ENCODE data around the gene CCT8L2.
"Not testable (repeated sequence)": the region's sequence is repeated elsewhere in the genome, so short reads cannot be mapped to it uniquely, and the experiment has no call there.

The CCT8L2 gene

DNA sequence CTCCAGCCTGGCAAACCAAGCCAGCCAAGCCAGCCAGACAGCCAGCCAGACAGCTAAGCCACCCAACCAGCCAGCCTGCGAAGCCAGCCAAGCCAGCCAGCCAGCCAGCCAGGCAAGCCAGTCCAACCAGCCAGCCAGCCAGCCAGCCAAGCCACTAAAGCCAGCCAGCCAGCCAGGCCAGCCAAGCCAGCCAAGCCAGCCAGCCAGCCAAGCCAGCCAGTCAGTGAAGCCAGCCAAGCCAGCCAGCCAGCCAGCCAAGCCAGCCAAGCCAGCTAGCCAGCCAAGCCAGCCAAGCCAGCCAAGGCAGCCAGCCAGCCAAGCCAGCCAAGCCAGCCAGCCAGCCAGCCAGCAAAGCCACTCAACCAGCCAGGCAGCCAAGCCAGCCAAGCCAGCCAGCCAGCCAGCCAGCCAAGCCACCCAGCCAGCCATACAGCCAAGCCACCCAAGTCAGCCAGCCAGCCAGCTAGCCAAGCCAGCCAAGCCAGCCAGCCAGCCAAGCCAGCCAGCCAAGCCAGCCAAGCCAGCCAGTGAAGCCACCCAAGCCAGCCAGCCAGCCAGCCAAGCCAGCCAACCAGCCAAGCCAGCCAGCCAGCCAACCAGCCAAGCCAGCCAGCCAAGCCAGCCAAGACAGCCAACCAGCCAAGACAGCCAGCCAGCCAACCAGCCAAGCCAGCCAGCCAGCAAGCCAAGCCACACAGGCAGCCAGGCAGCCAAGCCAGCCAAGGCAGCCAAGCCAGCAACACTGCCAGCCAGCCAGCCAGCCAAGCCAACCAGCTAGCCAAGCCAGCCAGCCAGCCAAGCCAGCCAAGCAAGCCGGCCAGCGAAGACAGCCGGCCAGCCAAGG is 29.7 kb downstream of the CCT8L2 start:
- no peak for DNase-seq (ENCODE audit: low read depth)
- no peak overlapping the region for H3K4me3 ChIP-seq (ENCODE audit: low read depth, low read length)

DNA sequence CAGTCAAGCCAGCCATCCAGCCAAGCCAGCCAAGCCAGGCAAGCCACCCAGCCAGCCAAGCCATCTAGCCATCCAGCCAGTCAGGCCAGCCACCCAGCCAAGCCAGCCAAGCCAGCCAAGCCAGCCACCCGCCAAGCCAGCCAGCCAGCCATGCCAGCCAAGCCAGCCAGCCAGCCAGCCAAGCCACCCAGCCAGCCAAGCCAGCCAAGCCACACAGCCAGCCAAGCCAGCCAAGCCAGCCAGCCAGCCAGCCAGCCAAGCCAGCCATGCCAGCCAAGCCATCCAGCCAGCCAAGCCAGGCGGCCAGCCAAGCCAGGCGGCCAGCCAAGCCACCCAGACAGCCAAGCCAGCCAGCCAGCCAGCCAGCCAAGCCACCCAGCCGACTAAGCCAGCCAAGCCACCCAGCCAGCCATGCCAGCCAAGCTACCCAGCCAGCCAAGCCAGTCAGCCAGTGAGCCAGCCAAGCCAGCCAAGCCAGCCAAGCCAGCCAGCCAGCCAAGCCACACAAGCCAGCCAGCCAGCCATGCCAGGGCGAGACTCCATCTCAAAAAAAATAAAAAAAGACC is 31.4 kb downstream of the CCT8L2 start:
- DNase-seq (ENCODE audit: low read depth): not testable (repeated sequence)

DNA sequence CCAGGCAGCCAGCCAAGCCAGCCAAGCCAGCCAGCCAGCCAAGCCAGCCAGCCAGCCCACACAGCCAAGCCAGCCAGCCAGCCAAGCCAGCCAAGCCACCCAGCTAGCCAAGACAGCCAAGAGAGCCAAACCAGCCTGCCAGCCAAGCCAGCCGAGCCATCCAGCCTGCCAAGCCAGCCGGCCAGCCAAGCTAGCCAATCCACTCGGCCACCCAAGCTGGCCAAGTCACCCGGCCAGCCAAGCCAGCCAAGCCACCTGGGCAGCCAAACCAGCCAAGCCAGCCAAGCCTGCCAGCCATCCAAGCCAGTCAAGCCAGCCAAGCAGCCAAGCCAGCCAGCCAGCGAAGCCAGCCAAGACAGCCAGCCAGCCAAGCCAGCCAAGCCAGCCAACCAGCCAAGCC is 32.0 kb downstream of the CCT8L2 start:
- H3K4me3 ChIP-seq (ENCODE audit: low read depth, low read length); DNase-seq (ENCODE audit: low read depth): not testable (repeated sequence)

More for the DNA sequence above, 31.4 kb downstream of the CCT8L2 start:
- H3K4me3 ChIP-seq (ENCODE audit: low read depth, low read length): not testable (repeated sequence)

DNA sequence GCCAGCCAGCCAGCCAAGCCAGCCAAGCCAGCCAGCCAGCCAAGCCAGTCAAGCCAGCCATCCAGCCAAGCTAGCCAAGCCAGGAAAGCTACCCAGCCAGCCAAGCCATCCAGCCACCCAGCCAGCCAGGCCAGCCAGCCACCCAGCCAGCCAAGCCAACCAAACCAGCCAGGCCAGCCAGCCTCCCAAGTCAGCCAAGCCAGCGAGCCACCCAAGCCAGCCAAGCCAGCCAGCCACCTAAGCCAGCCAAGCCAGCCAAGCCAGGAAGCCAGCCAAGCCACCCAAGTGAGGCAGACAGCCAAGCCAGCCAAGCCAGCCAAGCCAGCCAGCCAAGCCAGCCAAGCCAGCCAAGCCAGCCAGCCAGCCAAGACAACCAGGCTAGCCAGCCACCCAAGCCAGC is 32.6 kb downstream of the CCT8L2 start:
- DNase-seq (ENCODE audit: low read depth); H3K4me3 ChIP-seq (ENCODE audit: low read depth, low read length): not testable (repeated sequence)

DNA sequence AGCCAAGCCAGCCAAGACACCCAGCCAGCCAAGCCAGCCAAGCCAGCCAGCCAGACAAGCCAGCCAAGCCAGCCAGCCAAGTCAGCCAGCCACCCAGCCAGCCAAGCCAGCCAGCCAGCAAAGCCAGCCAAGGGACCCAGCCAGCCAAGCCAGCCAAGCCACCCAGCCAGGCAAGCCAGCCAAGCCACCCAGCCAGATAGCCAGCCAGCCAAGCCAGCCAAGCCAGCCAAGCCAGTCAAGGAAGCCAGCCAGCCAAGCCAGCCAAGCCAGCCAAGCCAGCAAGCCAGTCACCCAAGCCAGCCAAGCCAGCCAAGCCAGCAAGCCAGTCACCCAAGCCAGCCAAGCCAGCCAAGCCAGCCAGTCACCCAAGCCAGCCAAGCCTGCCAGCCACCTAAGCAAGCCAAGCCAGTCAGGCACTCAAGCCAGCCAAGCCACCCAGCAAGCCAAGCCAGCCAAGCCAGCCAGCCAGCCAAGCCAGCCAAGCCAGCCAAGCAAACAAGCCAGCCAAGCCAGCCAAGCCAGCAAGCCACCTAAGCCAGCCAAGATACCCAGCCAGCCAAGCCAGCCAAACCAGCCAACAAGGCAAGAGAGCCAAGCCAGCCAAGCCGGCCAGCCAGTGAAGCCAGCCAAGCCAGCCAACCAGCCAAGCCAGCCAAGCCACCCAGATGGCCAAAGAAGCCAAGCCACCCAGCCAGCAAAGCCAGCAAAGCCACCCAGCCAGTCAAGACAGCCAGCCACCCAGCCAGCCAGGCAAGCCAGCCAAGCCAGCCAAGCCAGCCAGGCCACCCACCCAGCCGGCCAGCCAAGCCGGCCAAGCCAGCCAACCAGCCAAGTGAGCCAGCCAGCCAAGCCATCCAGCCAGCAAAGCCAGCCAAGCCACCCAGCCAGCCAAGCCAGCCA is 33.3 kb downstream of the CCT8L2 start:
- no peak for DNase-seq (ENCODE audit: low read depth)
- H3K4me3 ChIP-seq (ENCODE audit: low read depth, low read length): no peak overlapping the region

DNA sequence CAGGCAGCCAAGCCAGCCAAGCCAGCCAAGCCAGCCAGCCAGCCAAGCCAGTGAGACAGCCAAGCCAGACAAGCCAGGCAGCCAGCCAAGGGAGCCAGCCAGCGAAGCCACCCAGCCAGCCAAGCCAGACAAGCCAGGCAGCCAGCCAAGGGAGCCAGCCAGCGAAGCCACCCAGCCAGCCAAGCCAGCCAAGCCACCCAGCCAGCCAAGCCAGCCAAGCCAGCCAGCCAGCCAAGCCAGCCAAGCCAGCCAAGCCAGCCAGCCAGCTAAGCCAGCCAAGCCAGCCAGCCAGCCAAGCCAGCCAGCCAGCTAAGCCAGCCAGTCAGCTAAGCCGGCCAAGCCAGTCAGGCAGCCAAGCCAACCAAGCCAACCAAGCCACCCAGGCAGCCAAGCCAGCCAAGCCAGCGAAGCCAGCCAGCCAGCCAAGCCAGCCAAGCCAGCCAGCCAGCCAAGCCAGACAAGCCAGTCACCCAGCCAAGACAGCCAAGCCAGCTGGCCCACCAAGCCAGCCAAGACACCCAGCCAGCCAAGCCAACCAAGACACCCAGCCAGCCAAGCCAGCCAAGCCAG is 34.1 kb downstream of the CCT8L2 start:
- not testable (repeated sequence) for H3K4me3 ChIP-seq (ENCODE audit: low read depth, low read length); DNase-seq (ENCODE audit: low read depth)

DNA sequence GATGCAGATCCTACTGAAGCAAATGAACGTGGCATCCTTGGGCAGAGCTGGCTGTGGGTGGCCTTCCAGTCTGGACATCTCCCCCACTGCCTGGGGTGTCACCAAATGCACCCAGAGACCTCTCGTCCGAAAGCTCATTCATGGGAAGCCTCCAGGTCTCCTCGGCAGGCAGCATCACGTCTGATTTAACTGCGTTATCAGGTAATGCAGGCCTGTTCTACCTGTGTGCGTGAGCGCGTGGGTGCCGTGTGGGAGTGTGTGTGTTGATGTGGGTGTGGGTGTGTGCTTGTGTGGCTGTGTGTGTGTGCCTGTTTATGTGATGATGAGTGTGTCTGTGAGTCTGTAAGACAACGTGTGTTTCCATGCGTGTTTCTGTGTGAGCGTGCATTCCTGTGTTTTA is 35.1 kb downstream of the CCT8L2 start:
- not testable (repeated sequence) for DNase-seq (ENCODE audit: low read depth); H3K4me3 ChIP-seq (ENCODE audit: low read depth, low read length)

DNA sequence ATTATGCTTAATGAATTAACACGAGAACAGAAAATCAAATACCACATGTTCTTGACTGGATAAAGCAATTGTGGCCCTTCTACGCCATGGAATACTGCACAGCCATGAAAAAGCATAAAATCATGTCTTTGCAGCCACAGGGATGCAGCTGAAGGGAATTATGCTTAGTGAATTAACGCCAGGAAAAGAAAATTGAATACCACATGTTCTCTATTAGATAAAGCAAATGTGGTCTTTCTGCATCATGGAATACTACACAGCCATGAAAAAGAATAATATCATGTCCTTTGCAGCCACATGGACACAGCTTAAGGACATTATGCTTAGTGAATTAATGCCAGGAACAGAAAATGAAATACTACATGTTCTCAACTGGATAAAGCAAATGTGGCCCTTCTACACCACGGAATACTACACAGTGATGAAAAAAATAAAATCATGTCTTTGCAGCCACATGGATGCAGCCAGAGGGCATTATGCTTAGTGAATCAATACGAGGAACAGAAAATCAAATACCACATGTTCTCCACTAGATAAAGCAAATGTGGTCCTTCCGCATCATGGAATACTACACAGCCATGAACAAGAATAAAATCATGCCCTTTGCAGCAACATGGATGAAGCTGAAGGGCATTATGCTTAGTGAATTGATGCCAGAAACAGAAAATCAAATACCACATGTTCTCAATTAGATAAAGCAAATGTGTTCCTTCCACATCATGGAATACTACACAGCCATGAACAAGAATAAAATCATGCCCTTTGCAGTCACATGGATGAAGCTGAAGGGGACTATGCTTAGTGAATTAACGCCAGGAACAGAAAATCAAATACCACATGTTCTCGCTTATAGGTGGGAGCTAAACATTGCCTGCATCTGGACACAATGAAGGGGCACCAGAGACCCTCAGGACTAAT is 37.3 kb downstream of the CCT8L2 start:
- not testable (repeated sequence) for DNase-seq (ENCODE audit: low read depth); H3K4me3 ChIP-seq (ENCODE audit: low read depth, low read length)

DNA sequence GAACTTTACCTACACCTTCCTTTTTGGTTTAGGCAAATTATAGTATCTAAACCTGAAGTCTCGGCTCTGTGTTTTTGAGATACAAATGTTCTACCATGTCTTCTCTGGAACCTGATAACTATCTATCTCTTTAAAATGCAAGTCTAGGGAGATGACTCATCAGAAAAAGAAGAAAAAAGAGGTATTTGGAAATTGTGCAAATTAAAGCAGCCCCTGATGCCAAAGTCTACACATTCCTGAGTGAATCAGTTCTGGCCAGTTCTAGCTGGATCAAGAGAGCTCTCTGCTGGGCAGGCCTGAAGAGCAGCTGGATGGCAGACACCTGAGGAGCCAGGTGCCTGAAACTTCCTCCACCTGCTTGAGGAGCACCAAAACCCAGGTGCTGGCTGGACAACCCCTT is 49.3 kb downstream of the CCT8L2 start:
- H3K4me3 ChIP-seq (ENCODE audit: low read depth, low read length); DNase-seq (ENCODE audit: low read depth): not testable (repeated sequence)

All from skeletal muscle cell (primary cell).